ENCODE measurements around the gene SLC4A9.

DNA sequence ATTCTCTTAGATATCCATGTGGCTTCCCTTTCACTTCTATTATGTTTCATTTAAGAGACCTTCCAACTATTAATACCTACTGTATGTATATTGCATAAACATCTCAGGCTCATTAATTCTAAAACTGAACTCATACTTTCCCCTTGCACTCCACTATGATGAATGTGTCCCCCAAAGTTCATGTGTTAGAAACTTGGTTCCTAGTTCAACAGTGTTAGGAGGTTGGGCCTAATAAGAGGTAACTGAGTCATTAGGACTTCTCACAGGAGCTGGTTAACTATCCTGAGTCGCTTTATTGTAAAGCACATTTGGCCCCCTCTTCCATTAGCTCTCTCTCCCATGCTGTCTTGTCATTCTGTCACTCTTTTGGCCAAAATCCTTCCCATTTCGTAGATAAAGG, 63.6 kb downstream of the SLC4A9 start:
- no peak for TF ChIP-seq POLR2A (IDR thresholded peaks at IDR 0.05; ENCODE audit: low read depth, low read length)
- no peak for TF ChIP-seq TAF1 (IDR thresholded peaks at IDR 0.05; ENCODE audit: low read depth, low read length)

All from GM12891 (cell line).